ENCODE results near the gene OMA1.

GRCh38 chr1:58497499-58497898 is 49.0 kb downstream of the OMA1 start:
- TF ChIP-seq MXI1 (conservative IDR thresholded peaks at IDR 0.05; ENCODE audit: poor library complexity, severe bottlenecking): no peak
- no peak for TF ChIP-seq POLR2AphosphoS5 (IDR thresholded peaks at IDR 0.05)
- TF ChIP-seq, protein P1, sequence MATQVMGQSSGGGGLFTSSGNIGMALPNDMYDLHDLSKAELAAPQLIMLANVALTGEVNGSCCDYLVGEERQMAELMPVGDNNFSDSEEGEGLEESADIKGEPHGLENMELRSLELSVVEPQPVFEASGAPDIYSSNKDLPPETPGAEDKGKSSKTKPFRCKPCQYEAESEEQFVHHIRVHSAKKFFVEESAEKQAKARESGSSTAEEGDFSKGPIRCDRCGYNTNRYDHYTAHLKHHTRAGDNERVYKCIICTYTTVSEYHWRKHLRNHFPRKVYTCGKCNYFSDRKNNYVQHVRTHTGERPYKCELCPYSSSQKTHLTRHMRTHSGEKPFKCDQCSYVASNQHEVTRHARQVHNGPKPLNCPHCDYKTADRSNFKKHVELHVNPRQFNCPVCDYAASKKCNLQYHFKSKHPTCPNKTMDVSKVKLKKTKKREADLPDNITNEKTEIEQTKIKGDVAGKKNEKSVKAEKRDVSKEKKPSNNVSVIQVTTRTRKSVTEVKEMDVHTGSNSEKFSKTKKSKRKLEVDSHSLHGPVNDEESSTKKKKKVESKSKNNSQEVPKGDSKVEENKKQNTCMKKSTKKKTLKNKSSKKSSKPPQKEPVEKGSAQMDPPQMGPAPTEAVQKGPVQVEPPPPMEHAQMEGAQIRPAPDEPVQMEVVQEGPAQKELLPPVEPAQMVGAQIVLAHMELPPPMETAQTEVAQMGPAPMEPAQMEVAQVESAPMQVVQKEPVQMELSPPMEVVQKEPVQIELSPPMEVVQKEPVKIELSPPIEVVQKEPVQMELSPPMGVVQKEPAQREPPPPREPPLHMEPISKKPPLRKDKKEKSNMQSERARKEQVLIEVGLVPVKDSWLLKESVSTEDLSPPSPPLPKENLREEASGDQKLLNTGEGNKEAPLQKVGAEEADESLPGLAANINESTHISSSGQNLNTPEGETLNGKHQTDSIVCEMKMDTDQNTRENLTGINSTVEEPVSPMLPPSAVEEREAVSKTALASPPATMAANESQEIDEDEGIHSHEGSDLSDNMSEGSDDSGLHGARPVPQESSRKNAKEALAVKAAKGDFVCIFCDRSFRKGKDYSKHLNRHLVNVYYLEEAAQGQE (IDR thresholded peaks at IDR 0.05; ENCODE audit: borderline replicate concordance): no peak
- TF ChIP-seq EP300 (conservative IDR thresholded peaks at IDR 0.05; ENCODE audit: poor library complexity, severe bottlenecking): no peak
- no peak for TF ChIP-seq EZH2 (IDR thresholded peaks at IDR 0.05; ENCODE audit: borderline replicate concordance, insufficient read depth, low read length, poor library complexity, severe bottlenecking)
- TF ChIP-seq, protein P2, sequence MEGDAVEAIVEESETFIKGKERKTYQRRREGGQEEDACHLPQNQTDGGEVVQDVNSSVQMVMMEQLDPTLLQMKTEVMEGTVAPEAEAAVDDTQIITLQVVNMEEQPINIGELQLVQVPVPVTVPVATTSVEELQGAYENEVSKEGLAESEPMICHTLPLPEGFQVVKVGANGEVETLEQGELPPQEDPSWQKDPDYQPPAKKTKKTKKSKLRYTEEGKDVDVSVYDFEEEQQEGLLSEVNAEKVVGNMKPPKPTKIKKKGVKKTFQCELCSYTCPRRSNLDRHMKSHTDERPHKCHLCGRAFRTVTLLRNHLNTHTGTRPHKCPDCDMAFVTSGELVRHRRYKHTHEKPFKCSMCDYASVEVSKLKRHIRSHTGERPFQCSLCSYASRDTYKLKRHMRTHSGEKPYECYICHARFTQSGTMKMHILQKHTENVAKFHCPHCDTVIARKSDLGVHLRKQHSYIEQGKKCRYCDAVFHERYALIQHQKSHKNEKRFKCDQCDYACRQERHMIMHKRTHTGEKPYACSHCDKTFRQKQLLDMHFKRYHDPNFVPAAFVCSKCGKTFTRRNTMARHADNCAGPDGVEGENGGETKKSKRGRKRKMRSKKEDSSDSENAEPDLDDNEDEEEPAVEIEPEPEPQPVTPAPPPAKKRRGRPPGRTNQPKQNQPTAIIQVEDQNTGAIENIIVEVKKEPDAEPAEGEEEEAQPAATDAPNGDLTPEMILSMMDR (IDR thresholded peaks at IDR 0.05; ENCODE audit: poor library complexity, severe bottlenecking): no peak
- TF ChIP-seq RAD21 (conservative IDR thresholded peaks at IDR 0.05): no peak
- TF ChIP-seq TAF1 (IDR thresholded peaks at IDR 0.05; ENCODE audit: low read depth): no peak
- TF ChIP-seq SMC3 (conservative IDR thresholded peaks at IDR 0.05; ENCODE audit: poor library complexity): no peak

Measured in neural cell (in vitro differentiated cells).